SK-N-SH (cell line): ENCODE results near the gene KREMEN2. TPM values are rescaled to one million over a fixed set of nuclear protein-coding genes. Genes with fewer than 3 reads are reported as not detected.

Source experiments
- CTCF ChIA-PET: fragments of 300-600, 350-600 bp; formaldehyde crosslinking; extraction: SDS; loops from one replicate; lab custom pipeline; 2021; lab: Yijun Ruan, JAX
- POLR2A ChIA-PET: fragments of 350-600 bp; sonication (Branson Sonifier 250); formaldehyde crosslinking; extraction: SDS; loops from one replicate; lab custom pipeline; 2020; ENCODE audit warnings: antibody characterized with exemption, inconsistent platforms; lab: Yijun Ruan, JAX
- DNase-seq: peaks from one replicate; pipeline ENCODE4 v3.0.0; 2012
- H2AFZ ChIP-seq: fragments of 200-600 bp; sonication (generic); 2 replicates; pipeline ENCODE4 v1.8.1; 2016; ENCODE audit warnings: antibody characterized with exemption, mild to moderate bottlenecking, low read depth
- H3F3A ChIP-seq: fragments of 200-600 bp; sonication (generic); replicated peaks from 2 replicates; pipeline ENCODE3; 2016; ENCODE audit warnings: antibody characterized with exemption, mild to moderate bottlenecking; ENCODE audit not compliant: insufficient read depth
- H3K27ac ChIP-seq, 2 experiments: fragments of 200-500 bp in 1 of 2; fragments of 200-600 bp in 1 of 2; sonication (Bioruptor generic) in 1 of 2; sonication (generic), shearing (Covaris generic) in 1 of 2; 2 replicates each; pipeline versions ENCODE4 v1.5.1 to v1.6.1; 2014 to 2016; ENCODE audit warnings: low read depth in 2 of 2, inconsistent platforms in 1 of 2, low read length in 1 of 2, mild to moderate bottlenecking in 1 of 2, mixed read lengths in 1 of 2
- H3K27me3 ChIP-seq: fragments of 200-600 bp; sonication (generic), shearing (Covaris generic); 2 replicates; pipeline ENCODE4 v1.6.1; 2016; ENCODE audit warnings: mixed run types; ENCODE audit not compliant: insufficient read depth
- H3K36me3 ChIP-seq, 2 experiments: fragments of 200-500 bp in 1 of 2; fragments of 200-600 bp in 1 of 2; sonication (Bioruptor generic) in 1 of 2; sonication (generic) in 1 of 2; replicated peaks in 1 of 2; 2 replicates each; pipeline versions ENCODE3 to v1.5.1; 2014 to 2016; ENCODE audit warnings: low read length in 1 of 2, mild to moderate bottlenecking in 1 of 2; ENCODE audit not compliant: insufficient read depth in 2 of 2, control insufficient read depth in 1 of 2
- H3K4me1 ChIP-seq, 2 experiments: fragments of 200-500 bp in 1 of 2; fragments of 200-600 bp in 1 of 2; sonication (Bioruptor generic) in 1 of 2; sonication (generic), shearing (Covaris generic) in 1 of 2; 2 replicates each; pipeline versions ENCODE4 v1.5.1 to v1.6.1; 2014 to 2016; ENCODE audit warnings: low read depth in 1 of 2, low read length in 1 of 2, mixed run types in 1 of 2; ENCODE audit not compliant: insufficient read depth in 2 of 2, control insufficient read depth in 1 of 2
- H3K4me2 ChIP-seq: fragments of 200-600 bp; sonication (generic), shearing (Covaris generic); 2 replicates; pipeline ENCODE4 v1.6.1; 2017; ENCODE audit warnings: mixed run types
- H3K4me3 ChIP-seq, 2 experiments: fragments of 200-500 bp in 1 of 2; fragments of 200-600 bp in 1 of 2; sonication (Bioruptor generic) in 1 of 2; sonication (generic), shearing (Covaris generic) in 1 of 2; 2 replicates each; pipeline versions ENCODE4 v1.5.1 to v1.8.1; 2014 to 2016; ENCODE audit warnings: low read depth in 2 of 2, inconsistent platforms in 1 of 2, low read length in 1 of 2, mild to moderate bottlenecking in 1 of 2, mixed read lengths in 1 of 2, moderate library complexity in 1 of 2
- H3K79me2 ChIP-seq: fragments of 200-600 bp; sonication (generic); 2 replicates; pipeline ENCODE4 v1.8.1; 2017; ENCODE audit warnings: mild to moderate bottlenecking; ENCODE audit not compliant: insufficient read depth
- H3K9ac ChIP-seq: fragments of 200-600 bp; sonication (generic); 2 replicates; pipeline ENCODE4 v1.6.1; 2017; ENCODE audit warnings: mixed run types
- H3K9me2 ChIP-seq: fragments of 200-600 bp; sonication (generic); 2 replicates; pipeline ENCODE4 v1.6.1; 2017; ENCODE audit warnings: mixed run types
- H3K9me3 ChIP-seq: fragments of 200-600 bp; sonication (generic); 2 replicates; pipeline ENCODE4 v1.6.1; 2017; ENCODE audit warnings: mixed run types, mild to moderate bottlenecking, moderate library complexity
- H4K20me1 ChIP-seq: fragments of 200-600 bp; sonication (generic); 2 replicates; pipeline ENCODE4 v1.6.1; 2017; ENCODE audit warnings: mild to moderate bottlenecking, mixed run types; ENCODE audit not compliant: insufficient read depth
- CHD2 ChIP-seq: fragments of 150-350 bp; IDR thresholded peaks from 2 replicates; pipeline ENCODE4 v1.6.1; 2018; ENCODE audit warnings: low read length; ENCODE audit not compliant: partially characterized antibody
- ELF1 ChIP-seq: IDR thresholded peaks from 2 replicates; pipeline ENCODE4 v1.4.0; 2012
- EZH2phosphoT487 ChIP-seq: fragments of 200-600 bp; sonication (generic); IDR thresholded peaks from 2 replicates; pipeline ENCODE4 v1.6.1; 2017; ENCODE audit warnings: low read depth, mixed run types, mild to moderate bottlenecking, antibody characterized with exemption, moderate library complexity, borderline replicate concordance
- FOXJ3 ChIP-seq: sonication (generic); formaldehyde crosslinking; IDR thresholded peaks from 2 replicates; pipeline ENCODE4 v1.5.1; 2020; ENCODE audit warnings: mild to moderate bottlenecking, missing genetic modification reagents
- GABPA ChIP-seq: IDR thresholded peaks from 2 replicates; pipeline ENCODE4 v1.4.0; 2012; ENCODE audit warnings: low read depth, mild to moderate bottlenecking
- GATA2 ChIP-seq: sonication (generic); formaldehyde crosslinking; IDR thresholded peaks from 2 replicates; pipeline ENCODE4 v1.5.0; 2020; ENCODE audit warnings: mild to moderate bottlenecking, missing genetic modification reagents
- IRF3 ChIP-seq: fragments of 150-350 bp; IDR thresholded peaks from 2 replicates; pipeline ENCODE4 v1.6.1; 2016; ENCODE audit warnings: mild to moderate bottlenecking, low read depth, low read length
- MEF2A ChIP-seq: IDR thresholded peaks from 2 replicates; pipeline ENCODE4 v1.4.0; 2012; ENCODE audit warnings: low read depth, borderline replicate concordance
- MXI1 ChIP-seq: IDR thresholded peaks from 2 replicates; pipeline ENCODE4 v1.6.1; 2012; ENCODE audit warnings: mild to moderate bottlenecking, low read depth, low read length, improper control_type of control experiment
- NFIC ChIP-seq: IDR thresholded peaks from 2 replicates; pipeline ENCODE4 v1.4.0; 2012; ENCODE audit warnings: borderline replicate concordance
- NRF1 ChIP-seq: IDR thresholded peaks from 2 replicates; pipeline ENCODE4 v1.6.1; 2012; ENCODE audit warnings: low read depth, mild to moderate bottlenecking, low read length
- PBX3 ChIP-seq: IDR thresholded peaks from 2 replicates; pipeline ENCODE4; 2012
- SIN3A ChIP-seq: IDR thresholded peaks from 2 replicates; pipeline ENCODE4 v1.6.1; 2012; ENCODE audit warnings: low read depth, mild to moderate bottlenecking, low read length, moderate library complexity, borderline replicate concordance
- SMC3 ChIP-seq: IDR thresholded peaks from 2 replicates; pipeline ENCODE4 v1.6.1; 2012; ENCODE audit warnings: low read depth, low read length, improper control_type of control experiment
- USF1 ChIP-seq: IDR thresholded peaks from 2 replicates; pipeline ENCODE4 v1.4.0; 2012; ENCODE audit warnings: low read depth, borderline replicate concordance
- WGBS: methylation state at CpG from one replicate; pipeline ENCODE4 v1.1.6; 2017; ENCODE audit warnings: low lambda C conversion rate; 5-methylcytosine and 5-hydroxymethylcytosine counted together
- polyA plus RNA-seq, 3 experiments: library from polyadenylated mRNA; depleted of rRNA; stranded (reverse); fragments of >200 nt; gene quantifications; 2 replicates each; pipeline ENCODE4 v1.2.3, GENCODE V29; 2012
- TF ChIP-seq, protein P1 (sequence below): fragments of 200-600 bp; sonication (generic); IDR thresholded peaks from 2 replicates; pipeline ENCODE4 v1.6.1; 2017; ENCODE audit warnings: antibody characterized with exemption, mild to moderate bottlenecking, moderate library complexity

Gene KREMEN2
- polyA plus RNA-seq, 1 of the 3 experiments (the other 2 are of a cell fraction): 0.77 TPM

DNA sequence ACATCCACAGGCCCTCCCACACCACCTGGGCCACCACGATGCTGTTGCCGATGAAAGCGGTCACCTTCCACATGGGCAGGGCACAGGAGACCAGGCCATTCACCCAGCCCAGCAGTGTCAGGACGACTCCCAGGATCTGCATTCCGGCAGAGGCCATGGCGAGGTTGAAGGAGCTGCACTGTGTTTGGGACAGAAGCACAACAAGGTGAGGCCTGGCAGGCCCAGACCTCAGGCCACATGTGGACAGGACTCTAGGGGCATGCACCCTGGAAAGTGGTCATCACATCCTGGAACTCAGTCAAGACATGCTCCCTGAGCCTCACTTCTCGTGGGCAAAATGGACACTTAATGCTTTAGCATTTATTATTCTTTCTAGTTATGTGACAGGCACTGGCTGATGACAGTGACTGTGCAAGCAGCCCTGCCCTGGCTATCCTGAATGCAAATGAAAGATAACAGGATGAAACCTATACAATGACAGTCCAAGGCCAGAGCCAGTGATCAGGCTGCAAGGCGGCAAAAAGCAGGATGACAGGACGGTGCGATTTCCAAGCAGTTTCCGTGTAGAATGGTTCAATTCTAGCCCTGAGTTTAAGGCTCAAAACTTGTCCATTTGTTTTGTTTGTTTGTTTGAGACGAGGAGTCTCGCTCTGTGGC, 51.9 kb downstream of the KREMEN2 start:
- ChIA-PET CTCF (interaction anchor here (8.5 kb wide), 1 partner anchor 15 kb away, joined by 111 read pairs; no protein-coding TSS in a partner anchor), POLR2A (no interaction called here)
- TF ChIP-seq MEF2A (no peak), NRF1 (no peak), GABPA (no peak), CHD2 (no peak), USF1 (no peak), NFIC (no peak), ELF1 (no peak), GATA2 (no peak), SMC3 (no peak), MXI1 (no peak), FOXJ3 (no peak), PBX3 (no peak), IRF3 (no peak), SIN3A (no peak), EZH2phosphoT487 (no peak)
- TF ChIP-seq, protein P1, sequence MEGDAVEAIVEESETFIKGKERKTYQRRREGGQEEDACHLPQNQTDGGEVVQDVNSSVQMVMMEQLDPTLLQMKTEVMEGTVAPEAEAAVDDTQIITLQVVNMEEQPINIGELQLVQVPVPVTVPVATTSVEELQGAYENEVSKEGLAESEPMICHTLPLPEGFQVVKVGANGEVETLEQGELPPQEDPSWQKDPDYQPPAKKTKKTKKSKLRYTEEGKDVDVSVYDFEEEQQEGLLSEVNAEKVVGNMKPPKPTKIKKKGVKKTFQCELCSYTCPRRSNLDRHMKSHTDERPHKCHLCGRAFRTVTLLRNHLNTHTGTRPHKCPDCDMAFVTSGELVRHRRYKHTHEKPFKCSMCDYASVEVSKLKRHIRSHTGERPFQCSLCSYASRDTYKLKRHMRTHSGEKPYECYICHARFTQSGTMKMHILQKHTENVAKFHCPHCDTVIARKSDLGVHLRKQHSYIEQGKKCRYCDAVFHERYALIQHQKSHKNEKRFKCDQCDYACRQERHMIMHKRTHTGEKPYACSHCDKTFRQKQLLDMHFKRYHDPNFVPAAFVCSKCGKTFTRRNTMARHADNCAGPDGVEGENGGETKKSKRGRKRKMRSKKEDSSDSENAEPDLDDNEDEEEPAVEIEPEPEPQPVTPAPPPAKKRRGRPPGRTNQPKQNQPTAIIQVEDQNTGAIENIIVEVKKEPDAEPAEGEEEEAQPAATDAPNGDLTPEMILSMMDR: no peak
- Histone ChIP-seq H3K27me3 (no peaks in the 10 kb centered on the region), H3K9me3 (no peaks in the 10 kb centered on the region), H3K79me2 (peaks cover 5% of the 10 kb centered on the region; the same call in 1 of the 2 replicates), H3K4me1 (peaks cover 0 to 12% of the 10 kb centered on the region in 2 experiments; a peak in 1 of 4 replicates), H3K27ac (no peak overlapping the region), H3F3A (peaks cover 5% of the 10 kb centered on the region), H4K20me1 (peaks cover under 1% of the 10 kb centered on the region; the same call in 1 of the 2 replicates), H3K9ac (no peak overlapping the region), H3K4me2 (no peak overlapping the region), H2AFZ (no peak overlapping the region), H3K9me2 (no peaks in the 10 kb centered on the region), H3K4me3 (no peak overlapping the region), H3K36me3 (peaks cover 0 to under 1% of the 10 kb centered on the region in 2 experiments)
- WGBS: 86% methylated on average over 11 of the region's 13 CpGs
- no peak for DNase-seq
